Measurements from ENCODE around the gene PAK6. TPM values are rescaled to one million over a fixed set of nuclear protein-coding genes. Genes with fewer than 3 reads are reported as not detected.

The PAK6 gene
- total RNA-seq, 1 donor from 2014 or later, result 0.26 TPM

Other genes with a start within 250 kb of the PAK6 start
- gene SRP14, start 199.9 kb upstream of the PAK6 start, total RNA-seq, result 168 TPM
- 4.0 TPM for gene BMF, start 130.2 kb upstream of the PAK6 start, total RNA-seq
- gene BUB1B, start 78.0 kb upstream of the PAK6 start, total RNA-seq, result 0.39 TPM
- not detected for gene ANKRD63, start 44.0 kb downstream of the PAK6 start, total RNA-seq
- gene PLCB2, start 68.9 kb downstream of the PAK6 start, total RNA-seq, result 31.9 TPM
- gene INAFM2, start 84.6 kb downstream of the PAK6 start, total RNA-seq, result 27.9 TPM
- 10.6 TPM for gene CCDC9B, start 101.9 kb downstream of the PAK6 start, total RNA-seq
- 2.7 TPM for gene PHGR1, start 112.0 kb downstream of the PAK6 start, total RNA-seq
- 0.26 TPM for gene DISP2, start 119.2 kb downstream of the PAK6 start, total RNA-seq
- 16.5 TPM for gene KNSTRN, start 143.7 kb downstream of the PAK6 start, total RNA-seq
- 45.3 TPM for gene IVD, start 166.7 kb downstream of the PAK6 start, total RNA-seq
- 16.2 TPM for gene BAHD1, start 201.9 kb downstream of the PAK6 start, total RNA-seq
- 10.9 TPM for gene CHST14, start 231.9 kb downstream of the PAK6 start, total RNA-seq

Measured in mesenteric fat pad (tissue), 1 donor.